Progenitor cell of endocrine pancreas (in vitro differentiated cells): Measurements from ENCODE around the gene TMEM43. TPM values are rescaled to one million over a fixed set of nuclear protein-coding genes. Genes with fewer than 3 reads are reported as not detected.
A peak's percentile ranks its signal among the peaks of the same experiment; 100 is the strongest.

ENCODE experiments used
- DNase-seq: peaks from one replicate; pipeline ENCODE4 v3.0.0; 2021; ENCODE audit warnings: low spot score; ENCODE audit not compliant: unreplicated experiment
- H3K27ac Mint-ChIP-seq: 2 replicates; pipeline ENCODE4 v1.8.0; 2021; ENCODE audit warnings: mild to moderate bottlenecking, moderate library complexity, mixed read lengths
- H3K27me3 Mint-ChIP-seq: 2 replicates; pipeline ENCODE4 v1.8.0; 2021; ENCODE audit warnings: mixed read lengths
- H3K36me3 Mint-ChIP-seq: 2 replicates; pipeline ENCODE4 v1.8.0; 2022; ENCODE audit warnings: mixed read lengths; ENCODE audit not compliant: insufficient read depth
- H3K4me1 Mint-ChIP-seq: 2 replicates; pipeline ENCODE4 v1.8.0; 2021; ENCODE audit warnings: low read depth, mixed read lengths
- H3K4me3 Mint-ChIP-seq: 2 replicates; pipeline ENCODE4 v1.8.0; 2021; ENCODE audit warnings: low read depth, mild to moderate bottlenecking, moderate library complexity, mixed read lengths
- H3K9me3 Mint-ChIP-seq: 2 replicates; pipeline ENCODE4 v1.8.0; 2021; ENCODE audit warnings: low read depth, mixed read lengths
- CTCF ChIP-seq: fragments of 200-600 bp; sonication (generic); IDR thresholded peaks from one replicate; pipeline ENCODE4 v1.5.0; 2021; ENCODE audit warnings: antibody characterized with exemption, mild to moderate bottlenecking; ENCODE audit not compliant: unreplicated experiment
- total RNA-seq: library from RNA; stranded (reverse); gene quantifications from 2 replicates; pipeline ENCODE4 v1.2.1, GENCODE V29; 2021

TMEM43 gene
- total RNA-seq, 1 donor from 2014 or later: 40.0 TPM

GRCh38 chr3:14131134-14131533 is 6.3 kb downstream of the TMEM43 start:
- Mint-ChIP-seq H3K36me3 (peaks cover 20% of the 10 kb centered on the region), H3K9me3 (no peaks in the 10 kb centered on the region), H3K4me1 (peaks cover 2% of the 10 kb centered on the region), H3K27me3 (no peaks in the 10 kb centered on the region), H3K27ac (no peak overlapping the region), H3K4me3 (no peak overlapping the region)
- no peak for DNase-seq
- TF ChIP-seq CTCF: no peak

DNA sequence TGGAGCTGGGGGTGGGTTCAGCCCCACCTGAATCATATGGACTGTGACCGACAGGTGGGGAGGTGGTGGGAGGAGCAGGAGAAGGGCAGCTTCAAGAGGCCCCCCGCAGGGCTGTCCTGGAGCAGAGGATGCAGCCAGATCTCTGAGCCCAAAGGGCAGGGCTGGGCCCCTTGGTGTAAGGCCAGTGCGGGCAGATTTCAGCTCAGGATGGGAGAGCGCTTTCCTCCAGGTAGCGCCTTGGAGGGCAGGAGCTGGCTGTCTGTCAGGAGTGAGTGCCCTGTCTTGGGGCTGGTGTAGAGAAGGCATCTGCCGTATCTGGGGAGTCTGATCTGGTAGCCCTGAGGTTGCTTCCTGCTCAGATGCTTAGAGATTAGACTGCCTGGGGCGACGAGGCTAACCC is 7.3 kb downstream of the TMEM43 start:
- no peaks in the 10 kb centered on the region for H3K4me1 Mint-ChIP-seq
- no peak overlapping the region for H3K4me3 Mint-ChIP-seq
- no peak for DNase-seq
- no peaks in the 10 kb centered on the region for H3K27me3 Mint-ChIP-seq
- no peak for TF ChIP-seq CTCF
- no peaks in the 10 kb centered on the region for H3K9me3 Mint-ChIP-seq
- H3K27ac Mint-ChIP-seq: no peak overlapping the region
- H3K36me3 Mint-ChIP-seq: peaks cover 24% of the 10 kb centered on the region

DNA sequence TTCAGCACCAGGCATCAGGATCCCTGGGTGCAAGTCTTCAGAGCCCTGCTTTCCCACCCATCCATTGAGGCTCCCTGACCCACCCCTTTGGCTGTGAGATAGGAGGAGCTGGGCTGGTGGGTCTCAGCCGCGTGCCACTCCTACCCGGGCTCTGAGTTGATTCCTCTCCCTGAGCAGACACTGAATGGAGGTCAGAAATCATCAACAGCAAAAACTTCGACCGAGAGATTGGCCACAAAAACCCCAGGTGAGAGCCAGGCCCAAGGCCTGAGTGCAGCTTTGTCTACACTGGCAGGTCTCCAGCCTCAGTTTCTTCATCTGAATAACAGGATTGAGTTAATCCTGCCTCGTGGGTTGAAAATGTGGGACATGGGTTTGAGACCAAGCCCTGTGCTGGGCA is 7.8 kb downstream of the TMEM43 start:
- Mint-ChIP-seq H3K36me3 (peaks cover 24% of the 10 kb centered on the region), H3K9me3 (no peaks in the 10 kb centered on the region)

GRCh38 chr3:14133188-14133800 is 8.4 kb downstream of the TMEM43 start:
- H3K27ac Mint-ChIP-seq: peak overlapping the region; percentile 16
- H3K27me3 Mint-ChIP-seq: no peaks in the 10 kb centered on the region
- H3K9me3 Mint-ChIP-seq: no peaks in the 10 kb centered on the region
- no peak overlapping the region for H3K4me3 Mint-ChIP-seq
- no peak for TF ChIP-seq CTCF
- H3K4me1 Mint-ChIP-seq: no peaks in the 10 kb centered on the region
- DNase-seq: no peak
- peaks cover 25% of the 10 kb centered on the region for H3K36me3 Mint-ChIP-seq

More for the DNA sequence above, 7.8 kb downstream of the TMEM43 start:
- Mint-ChIP-seq H3K4me1 (no peaks in the 10 kb centered on the region), H3K27ac (no peak overlapping the region), H3K27me3 (no peaks in the 10 kb centered on the region), H3K4me3 (no peak overlapping the region)
- no peak for DNase-seq
- TF ChIP-seq CTCF: no peak

- no peak overlapping the region for H3K27ac Mint-ChIP-seq
- peaks cover 19% of the 10 kb centered on the region for H3K36me3 Mint-ChIP-seq
- H3K4me1 Mint-ChIP-seq: no peaks in the 10 kb centered on the region
- no peak for DNase-seq
- H3K9me3 Mint-ChIP-seq: no peaks in the 10 kb centered on the region
- H3K27me3 Mint-ChIP-seq: no peaks in the 10 kb centered on the region
- no peak overlapping the region for H3K4me3 Mint-ChIP-seq
- TF ChIP-seq CTCF: no peak
Observed at GRCh38 chr3:14133876-14134275, 9.0 kb downstream of the TMEM43 start.
